Naive thymus-derived CD4-positive, alpha-beta T cell (primary cell): ENCODE measurements around the gene SAPCD1. TPM values are rescaled to one million over a fixed set of nuclear protein-coding genes. Genes with fewer than 3 reads are reported as not detected.

ENCODE experiments used
- ATAC-seq: fragments of 150-1000 bp; cut with Tn5 transposase; 2 replicates; pipeline ENCODE4 v1.10.0; 2021; ENCODE audit warnings: mild to moderate bottlenecking, moderate library complexity
- CTCF ChIA-PET: fragments of 350-600 bp; sonication (Branson Sonifier 250); formaldehyde crosslinking; loops from one replicate; lab custom pipeline; 2021; ENCODE audit warnings: antibody characterized with exemption; lab: Charles Lee
- POLR2A ChIA-PET: fragments of 350-600 bp; sonication (Branson Sonifier 250); formaldehyde crosslinking; loops from one replicate; lab custom pipeline; 2021; ENCODE audit warnings: antibody characterized with exemption, inconsistent platforms; lab: Charles Lee
- DNase-seq, 9 donors: peaks; one replicate each; pipeline versions ENCODE4 v3.0.0 to v3.0.0-alpha.2; 2020 to 2022; ENCODE audit warnings: mixed read lengths in 1 of 9
- H3K27ac ChIP-seq: one replicate; pipeline ENCODE4 v1.7.0; 2013; ENCODE audit warnings: mild to moderate bottlenecking, low read depth, low read length, moderate library complexity
- H3K27me3 ChIP-seq, 2 donors: one replicate each; pipeline ENCODE4 v1.7.0; 2013; ENCODE audit warnings: low read length in 2 of 2, mild to moderate bottlenecking in 2 of 2, moderate library complexity in 2 of 2; ENCODE audit not compliant: control insufficient read depth in 2 of 2, insufficient read depth in 2 of 2
- H3K36me3 ChIP-seq, 3 experiments: 1 replicate in 2 of 3; 2 replicates in 1 of 3; pipeline ENCODE4 v1.7.0; 2013; ENCODE audit warnings: low read length in 3 of 3, mild to moderate bottlenecking in 3 of 3, moderate library complexity in 1 of 3; ENCODE audit not compliant: insufficient read depth in 3 of 3, control insufficient read depth in 2 of 3
- H3K4me1 ChIP-seq, 2 donors: one replicate each; pipeline ENCODE4 v1.7.0; 2013; ENCODE audit warnings: low read length in 2 of 2, mild to moderate bottlenecking in 2 of 2, moderate library complexity in 1 of 2; ENCODE audit not compliant: control insufficient read depth in 2 of 2, insufficient read depth in 2 of 2
- H3K4me3 ChIP-seq: 2 replicates; pipeline ENCODE4 v1.7.0; 2013; ENCODE audit warnings: mild to moderate bottlenecking, low read length
- H3K9me3 ChIP-seq, 3 experiments: 1 replicate in 2 of 3; 2 replicates in 1 of 3; pipeline ENCODE4 v1.7.0; 2013; ENCODE audit warnings: low read length in 3 of 3; ENCODE audit not compliant: control insufficient read depth in 2 of 3
- H3K27ac Mint-ChIP-seq, 9 donors: one replicate each; pipeline ENCODE4 v1.8.0; 2020 to 2022; ENCODE audit warnings: mixed read lengths in 9 of 9, mild to moderate bottlenecking in 8 of 9, moderate library complexity in 5 of 9, inconsistent platforms in 2 of 9
- H3K27me3 Mint-ChIP-seq, 5 donors: one replicate each; pipeline ENCODE4 v1.8.0; 2021 to 2022; ENCODE audit warnings: mixed read lengths in 5 of 5, mild to moderate bottlenecking in 1 of 5
- H3K36me3 Mint-ChIP-seq, 5 donors: one replicate each; pipeline ENCODE4 v1.8.0; 2020 to 2022; ENCODE audit warnings: mixed read lengths in 5 of 5, mild to moderate bottlenecking in 3 of 5, inconsistent platforms in 1 of 5
- H3K4me1 Mint-ChIP-seq, 7 donors: one replicate each; pipeline ENCODE4 v1.8.0; 2020 to 2022; ENCODE audit warnings: mixed read lengths in 7 of 7, mild to moderate bottlenecking in 3 of 7, inconsistent platforms in 1 of 7
- H3K4me3 Mint-ChIP-seq, 10 donors: one replicate each; pipeline ENCODE4 v1.8.0; 2020 to 2022; ENCODE audit warnings: mild to moderate bottlenecking in 10 of 10, mixed read lengths in 10 of 10, moderate library complexity in 6 of 10, inconsistent platforms in 2 of 10
- H3K9me3 Mint-ChIP-seq, 11 donors: one replicate each; pipeline ENCODE4 v1.8.0; 2020 to 2022; ENCODE audit warnings: mixed read lengths in 11 of 11, mild to moderate bottlenecking in 4 of 11, inconsistent platforms in 1 of 11, moderate library complexity in 1 of 11
- intact Hi-C, 2 donors: fragments of 100-400 bp; cut with micrococcal nuclease; formaldehyde crosslinking; loops; one replicate each; pipeline ENCODE4 v1.15.1; 2023
- polyA plus RNA-seq, 2 donors: library from polyadenylated mRNA; unstranded; fragments of 300-500 nt; fragmentation: Illumina TruSeq; gene quantifications; one replicate each; pipeline ENCODE4 v1.2.3, GENCODE V29; 2021
- total RNA-seq, 6 experiments: library from RNA in 5 of 6; stranded (reverse) in 5 of 6; gene quantifications; 1 replicate in 5 of 6; 2 replicates in 1 of 6; pipeline ENCODE4 v1.2.3 and lab custom pipeline; 2021 to 2026

Gene SAPCD1
- total and polyA plus RNA-seq, 7 experiments from 2014 or later = 2.3 to 11.1 (median 3.3) TPM; not detected in 2

DNA sequence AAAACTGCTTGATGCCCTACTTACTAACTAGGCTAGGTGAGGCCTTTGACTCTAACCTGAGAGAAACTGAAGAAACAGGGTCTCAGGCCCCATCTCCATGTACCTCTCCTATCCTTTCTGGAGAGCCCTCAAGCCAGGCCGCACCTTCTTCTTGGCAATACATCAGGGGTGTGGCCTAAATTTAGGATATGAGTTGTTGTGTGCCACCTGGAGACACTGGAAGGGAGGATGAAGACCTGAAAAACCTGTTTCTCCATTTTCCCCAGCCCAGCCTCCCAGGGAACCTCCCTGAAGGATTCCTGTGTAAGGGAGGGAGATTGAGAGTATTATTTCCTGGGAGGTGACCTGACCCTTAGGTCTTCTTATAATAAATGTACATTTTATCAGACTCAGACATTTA lies 44.2 kb upstream of the SAPCD1 start:
- DNase-seq (no peak), ATAC-seq (no peak)
- Histone ChIP-seq H3K36me3 (no peaks in the 10 kb centered on the region), H3K9me3 (no peaks in the 10 kb centered on the region), H3K27ac (no peak overlapping the region), H3K4me3 (no peak overlapping the region), H3K4me1 (no peaks in the 10 kb centered on the region), H3K27me3 (no peaks in the 10 kb centered on the region)
- Mint-ChIP-seq H3K27ac (no peak overlapping the region), H3K4me3 (no peak overlapping the region), H3K36me3 (no peaks in the 10 kb centered on the region), H3K27me3 (peaks cover 0 to 11% (median 0%) of the 10 kb centered on the region in 5 donors), H3K4me1 (peaks cover under 1 to 12% (median 2%) of the 10 kb centered on the region in 7 donors), H3K9me3 (no peaks in the 10 kb centered on the region)
- intact Hi-C loops = no loop called here
- ChIA-PET CTCF (no interaction called here), POLR2A (no interaction called here)

DNA sequence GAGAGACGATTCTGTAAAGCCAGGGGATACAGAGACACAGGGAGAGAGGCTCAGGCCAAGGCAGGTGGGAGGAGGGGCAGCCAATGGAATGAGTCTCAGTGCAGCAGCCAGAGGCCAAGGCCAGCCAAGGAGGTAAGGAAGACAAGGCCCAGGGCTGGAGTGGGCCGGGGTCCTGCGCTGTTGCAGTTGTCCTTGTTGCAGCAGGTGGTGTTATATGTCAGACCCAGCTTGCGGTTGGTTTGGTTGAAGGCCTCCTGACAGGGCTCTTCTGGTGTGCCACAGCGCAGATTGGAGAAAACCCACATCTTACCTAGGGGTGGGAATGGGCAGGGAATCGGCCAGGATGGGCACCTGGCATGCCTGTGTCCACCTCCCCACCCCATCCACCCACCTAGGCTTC lies 43.5 kb upstream of the SAPCD1 start:
- Histone ChIP-seq H3K4me3 (no peak overlapping the region), H3K36me3 (no peaks in the 10 kb centered on the region), H3K4me1 (no peaks in the 10 kb centered on the region), H3K27me3 (no peaks in the 10 kb centered on the region), H3K9me3 (no peaks in the 10 kb centered on the region), H3K27ac (no peak overlapping the region)
- H3K27ac Mint-ChIP-seq = peak overlapping the region in 1 of 9 donors; percentile 78
- ATAC-seq (no peak), DNase-seq (no peak)
- intact Hi-C loops = no loop called here
- H3K9me3 Mint-ChIP-seq = no peaks in the 10 kb centered on the region
- H3K27me3 Mint-ChIP-seq = peaks cover 0 to 10% (median 0%) of the 10 kb centered on the region in 5 donors
- no peak overlapping the region for H3K4me3 Mint-ChIP-seq
- ChIA-PET CTCF (no interaction called here), POLR2A (no interaction called here)
- no peaks in the 10 kb centered on the region for H3K36me3 Mint-ChIP-seq
- peaks cover 4 to 14% (median 7%) of the 10 kb centered on the region in 7 donors for H3K4me1 Mint-ChIP-seq

DNA sequence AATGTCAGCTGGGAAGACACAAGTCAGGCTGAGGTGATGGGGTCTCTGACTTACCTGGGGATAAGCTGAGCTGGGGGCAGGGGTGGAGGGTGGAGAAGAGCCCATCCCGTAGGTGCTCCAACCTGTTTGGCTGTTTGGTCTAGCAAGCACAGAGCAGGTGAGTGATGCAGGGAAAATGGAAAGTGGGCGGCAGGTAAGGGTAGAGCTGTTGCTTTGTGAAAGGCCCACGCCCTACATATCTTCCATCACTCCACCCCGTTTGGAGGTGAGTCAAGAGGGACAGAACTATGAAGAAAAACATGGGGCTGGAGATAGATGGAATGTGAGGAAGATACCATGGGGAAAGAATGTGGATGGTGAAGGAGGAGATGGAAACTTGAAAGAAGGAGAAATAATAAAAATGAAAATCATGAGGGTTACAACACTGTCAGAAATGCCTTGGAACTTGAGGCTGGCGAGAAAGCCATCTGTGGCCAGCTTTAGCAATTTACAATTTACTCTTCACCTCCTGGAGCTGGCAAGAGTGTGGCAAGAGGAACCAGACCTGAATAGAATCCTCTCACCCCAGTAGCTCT lies 42.2 kb upstream of the SAPCD1 start:
- intact Hi-C loops = no loop called here
- H3K4me3 Mint-ChIP-seq = no peak overlapping the region
- no peaks in the 10 kb centered on the region for H3K9me3 Mint-ChIP-seq
- H3K4me1 Mint-ChIP-seq = peaks cover 4 to 14% (median 9%) of the 10 kb centered on the region in 7 donors
- H3K27ac Mint-ChIP-seq = peak overlapping the region in 1 of 9 donors; percentile 10
- ATAC-seq (no peak), DNase-seq (no peak)
- no peak overlapping the region for H3K27ac ChIP-seq
- no peaks in the 10 kb centered on the region for H3K36me3 ChIP-seq
- POLR2A ChIA-PET = no interaction called here
- H3K9me3 ChIP-seq = no peaks in the 10 kb centered on the region
- H3K4me1 ChIP-seq = no peaks in the 10 kb centered on the region
- no peaks in the 10 kb centered on the region for H3K36me3 Mint-ChIP-seq
- H3K27me3 Mint-ChIP-seq = peaks cover 0 to 6% (median 0%) of the 10 kb centered on the region in 5 donors
- H3K27me3 ChIP-seq = no peaks in the 10 kb centered on the region
- CTCF ChIA-PET = no interaction called here
- H3K4me3 ChIP-seq = no peak overlapping the region

DNA sequence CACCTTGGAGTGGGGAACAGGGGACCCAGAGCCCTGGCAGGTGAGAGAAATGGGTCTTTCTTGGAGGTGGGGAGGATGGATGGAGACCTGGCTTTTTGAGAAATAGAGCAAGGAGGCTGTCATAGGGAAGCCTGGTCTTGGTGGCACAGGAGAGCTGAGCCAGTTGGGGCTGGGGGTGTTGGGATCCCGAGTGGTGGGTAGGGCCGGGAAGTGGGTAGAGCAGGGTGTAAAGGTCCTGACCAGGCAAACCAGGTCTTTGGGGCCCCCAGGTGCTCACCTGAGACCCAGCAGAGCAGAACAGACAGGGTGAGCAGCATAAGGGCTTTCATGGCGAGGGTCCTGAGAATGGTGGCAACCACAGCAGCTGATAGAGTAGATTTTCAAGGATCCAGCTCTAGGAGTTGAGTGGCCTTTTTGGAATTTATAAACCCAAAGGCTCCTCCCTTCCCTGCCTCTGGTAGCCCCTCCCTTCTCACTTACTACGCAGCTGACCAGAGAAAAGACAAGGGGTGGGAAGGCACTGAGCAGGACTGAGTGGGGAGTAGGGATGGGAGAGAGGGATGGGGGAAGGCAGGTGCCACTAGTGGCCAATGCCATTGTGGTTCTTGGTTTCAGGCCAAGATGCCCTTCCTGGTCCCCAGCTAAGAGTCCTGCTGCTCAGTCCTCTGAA lies 41.0 kb upstream of the SAPCD1 start, which contains the start of gene LY6G6C:
Gene LY6G6C, minus strand, starts transcription at position 396 of the 670 bp plus-strand sequence. Its CDS starts 67 bp downstream, at position 329.
- H3K27ac ChIP-seq = no peak within 1 kb of the TSS
- no peaks in the 10 kb centered on the region for H3K9me3 ChIP-seq
- intact Hi-C loops = no loop called here
- CTCF ChIA-PET = no interaction called here
- H3K27me3 ChIP-seq = no peaks in the 10 kb centered on the region
- Mint-ChIP-seq H3K4me1 (peaks cover 14 to 24% (median 20%) of the 10 kb centered on the region in 7 donors), H3K9me3 (no peaks in the 10 kb centered on the region), H3K4me3 (peak within 1 kb of the TSS in 2 of 10 donors; percentile 1 to 2), H3K36me3 (peaks cover 0 to 5% (median 0%) of the 10 kb centered on the region in 5 donors), H3K27ac (peak within 1 kb of the TSS in 1 of 9 donors; percentile 9), H3K27me3 (peaks cover 0 to 6% (median 0%) of the 10 kb centered on the region in 5 donors)
- no peak within 1 kb of the TSS for H3K4me3 ChIP-seq
- no peaks in the 10 kb centered on the region for H3K36me3 ChIP-seq
- ATAC-seq (no peak), DNase-seq (no peak)
- POLR2A ChIA-PET = no interaction called here
- no peaks in the 10 kb centered on the region for H3K4me1 ChIP-seq

DNA sequence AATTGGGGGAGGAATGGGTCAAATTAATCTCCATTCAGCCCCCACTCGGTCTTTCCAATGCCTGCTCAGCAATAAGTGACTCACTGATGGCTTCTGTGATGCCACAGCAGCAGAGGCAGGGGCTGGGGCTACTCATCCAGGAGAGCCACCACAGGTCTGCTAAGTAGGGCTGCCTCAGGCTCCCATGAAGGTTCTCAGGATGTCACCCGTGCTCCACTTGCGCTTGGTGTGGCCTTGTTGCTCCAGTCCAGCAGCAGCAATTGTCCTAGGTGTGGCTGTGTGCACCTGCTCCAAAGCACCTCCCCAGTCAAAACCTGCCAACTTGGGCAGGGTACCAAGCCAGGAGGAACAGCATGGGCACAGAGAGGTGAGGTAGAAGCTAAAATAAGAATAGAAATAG lies 40.3 kb upstream of the SAPCD1 start:
- Histone ChIP-seq H3K9me3 (no peaks in the 10 kb centered on the region), H3K27me3 (no peaks in the 10 kb centered on the region), H3K27ac (no peak overlapping the region), H3K4me3 (no peak overlapping the region), H3K4me1 (peaks cover 0 to 2% of the 10 kb centered on the region in 2 donors), H3K36me3 (no peaks in the 10 kb centered on the region)
- Mint-ChIP-seq H3K36me3 (peaks cover 0 to 8% (median 0%) of the 10 kb centered on the region in 5 donors), H3K9me3 (no peaks in the 10 kb centered on the region), H3K4me1 (peaks cover 20 to 31% (median 26%) of the 10 kb centered on the region in 7 donors), H3K27me3 (peaks cover 0 to 6% (median 0%) of the 10 kb centered on the region in 5 donors), H3K4me3 (no peak overlapping the region), H3K27ac (no peak overlapping the region)
- DNase-seq (no peak), ATAC-seq (no peak)
- POLR2A ChIA-PET = no interaction called here
- intact Hi-C loops = no loop called here
- CTCF ChIA-PET = interaction anchor here (0.6 kb wide), 1 partner anchor 532 kb away, joined by 4 read pairs; no protein-coding TSS in a partner anchor

DNA sequence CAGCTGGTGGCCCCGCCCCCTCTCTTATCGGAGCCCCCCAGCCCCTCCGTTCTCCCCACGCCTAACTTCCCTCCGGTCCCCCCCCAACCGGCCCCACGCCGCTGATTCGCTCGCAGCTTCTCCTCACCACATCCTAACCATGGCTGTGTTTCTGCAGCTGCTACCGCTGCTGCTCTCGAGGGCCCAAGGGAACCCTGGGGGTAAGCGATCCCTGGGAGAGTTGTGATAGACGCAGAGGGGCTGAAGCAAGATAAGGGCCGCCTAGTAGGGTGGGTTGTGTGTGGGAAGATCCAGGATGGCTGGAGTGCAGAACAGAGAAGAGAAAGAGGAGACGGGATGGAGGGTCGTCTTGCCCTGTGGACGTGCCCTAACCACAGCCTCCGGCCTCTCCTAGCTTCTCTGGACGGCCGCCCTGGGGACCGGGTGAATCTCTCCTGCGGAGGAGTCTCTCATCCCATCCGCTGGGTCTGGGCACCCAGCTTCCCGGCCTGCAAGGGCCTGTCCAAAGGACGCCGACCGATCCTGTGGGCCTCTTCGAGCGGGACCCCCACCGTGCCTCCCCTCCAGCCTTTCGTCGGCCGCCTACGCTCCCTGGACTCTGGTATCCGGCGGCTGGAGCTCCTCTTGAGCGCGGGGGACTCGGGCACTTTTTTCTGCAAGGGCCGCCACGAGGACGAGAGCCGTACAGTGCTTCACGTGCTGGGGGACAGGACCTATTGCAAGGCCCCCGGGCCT lies 39.0 kb upstream of the SAPCD1 start, which contains the start of gene MPIG6B:
Gene MPIG6B, plus strand, starts transcription at position 129 of the 735 bp plus-strand sequence. Its CDS starts 11 bp downstream, at position 140.
- DNase-seq (no peak), ATAC-seq (no peak)
- H3K4me1 ChIP-seq = peaks cover 0 to 13% of the 10 kb centered on the region in 2 donors
- ChIA-PET CTCF (interaction anchor here (0.6 kb wide), 1 partner anchor 1839 kb away, joined by 3 read pairs; no protein-coding TSS in a partner anchor), POLR2A (interaction anchor here (0.7 to 1.0 kb wide), 3 partner anchors 9 to 49 kb away, joined by 4 read pairs; partner anchors contain the start of gene CLIC1)
- H3K27me3 Mint-ChIP-seq = peaks cover 0 to 6% (median 0%) of the 10 kb centered on the region in 5 donors
- no peaks in the 10 kb centered on the region for H3K9me3 Mint-ChIP-seq
- H3K9me3 ChIP-seq = no peaks in the 10 kb centered on the region
- H3K36me3 Mint-ChIP-seq = peaks cover 0 to 13% (median 0%) of the 10 kb centered on the region in 5 donors
- peaks cover 27 to 41% (median 31%) of the 10 kb centered on the region in 7 donors for H3K4me1 Mint-ChIP-seq
- H3K4me3 Mint-ChIP-seq = peak within 1 kb of the TSS in 5 of 10 donors; percentile 4 to 64 (median 44)
- H3K27ac Mint-ChIP-seq = peak within 1 kb of the TSS in 2 of 9 donors; percentile 45 to 84
- H3K4me3 ChIP-seq = no peak within 1 kb of the TSS
- intact Hi-C loops = no loop called here
- H3K36me3 ChIP-seq = no peaks in the 10 kb centered on the region
- no peak within 1 kb of the TSS for H3K27ac ChIP-seq
- H3K27me3 ChIP-seq = no peaks in the 10 kb centered on the region
